Lower lobe of right lung (tissue), 2 donors: Measurements from ENCODE around the gene SMG7. TPM values are rescaled to one million over a fixed set of nuclear protein-coding genes. Genes with fewer than 3 reads are reported as not detected.

Experiments used
- ATAC-seq, 2 donors: fragments of 200-7000 bp; cut with Tn5 transposase; one replicate each; pipeline ENCODE4 v1.9.1; 2020 to 2022; ENCODE audit warnings: mild to moderate bottlenecking in 2 of 2, moderate library complexity in 2 of 2
- DNase-seq: peaks from one replicate; pipeline ENCODE4 v3.0.0-alpha.2; 2020
- H3K27ac ChIP-seq: fragments of 200-600 bp; one replicate; pipeline ENCODE4 v1.8.0; 2022
- H3K27me3 ChIP-seq: fragments of 200-600 bp; one replicate; pipeline ENCODE4 v1.8.0; 2022; ENCODE audit warnings: low read depth
- H3K36me3 ChIP-seq: fragments of 200-600 bp; one replicate; pipeline ENCODE4 v1.8.0; 2022; ENCODE audit warnings: mild to moderate bottlenecking
- H3K4me1 ChIP-seq: fragments of 200-600 bp; one replicate; pipeline ENCODE4 v1.8.0; 2022
- H3K4me3 ChIP-seq: fragments of 200-600 bp; one replicate; pipeline ENCODE4 v1.8.0; 2022; ENCODE audit warnings: mild to moderate bottlenecking
- H3K9me3 ChIP-seq: fragments of 200-600 bp; one replicate; pipeline ENCODE4 v1.8.0; 2022
- intact Hi-C: fragments of 100-400 bp; cut with DNase I; formaldehyde crosslinking; loops from one replicate; pipeline ENCODE4 v1.11.0; 2022
- total RNA-seq: library from RNA; stranded (reverse); fragmentation: NEBNext Ultra II Directional; extraction: Animal tissue kit (Norgen Biotek cat#: 25700); gene quantifications from one replicate; pipeline ENCODE4 v1.2.1, GENCODE V29; 2021
- TF ChIP-seq, protein P1 (sequence below): fragments of 200-600 bp; IDR thresholded peaks from one replicate; pipeline ENCODE4 v1.8.0; 2022; ENCODE audit warnings: antibody characterized with exemption, mild to moderate bottlenecking
- donor health status: DM: no; HTN: yes; CAD: no; lungs with severe emphysema.

Gene SMG7
- total RNA-seq, 1 donor from 2014 or later = 58.9 TPM

DNA sequence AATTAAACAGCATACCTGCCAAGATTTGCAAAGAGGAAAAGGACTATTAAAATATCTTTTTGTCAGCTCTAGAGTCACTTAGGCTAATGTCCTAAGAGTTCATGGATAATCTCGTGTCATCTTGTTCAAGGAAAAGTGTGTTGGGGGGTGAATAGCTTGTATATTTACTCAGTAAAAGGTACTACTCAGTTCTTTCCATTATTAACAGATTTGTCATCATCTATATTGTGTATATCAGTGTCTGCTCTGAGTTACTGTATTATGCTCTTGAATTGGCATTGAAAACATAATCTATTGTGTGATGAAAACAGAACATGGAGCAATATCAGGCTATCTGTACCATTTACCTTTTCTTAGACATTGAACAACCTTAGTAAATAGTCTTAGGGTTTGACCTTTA, 41.9 kb downstream of the SMG7 start:
- DNase-seq = no peak
- Histone ChIP-seq H3K27me3 (no peaks in the 10 kb centered on the region), H3K4me3 (no peak overlapping the region), H3K9me3 (no peaks in the 10 kb centered on the region), H3K27ac (no peak overlapping the region), H3K4me1 (peaks cover 10% of the 10 kb centered on the region), H3K36me3 (peaks cover 32% of the 10 kb centered on the region)
- intact Hi-C loops = no loop called here
- TF ChIP-seq, protein P1, sequence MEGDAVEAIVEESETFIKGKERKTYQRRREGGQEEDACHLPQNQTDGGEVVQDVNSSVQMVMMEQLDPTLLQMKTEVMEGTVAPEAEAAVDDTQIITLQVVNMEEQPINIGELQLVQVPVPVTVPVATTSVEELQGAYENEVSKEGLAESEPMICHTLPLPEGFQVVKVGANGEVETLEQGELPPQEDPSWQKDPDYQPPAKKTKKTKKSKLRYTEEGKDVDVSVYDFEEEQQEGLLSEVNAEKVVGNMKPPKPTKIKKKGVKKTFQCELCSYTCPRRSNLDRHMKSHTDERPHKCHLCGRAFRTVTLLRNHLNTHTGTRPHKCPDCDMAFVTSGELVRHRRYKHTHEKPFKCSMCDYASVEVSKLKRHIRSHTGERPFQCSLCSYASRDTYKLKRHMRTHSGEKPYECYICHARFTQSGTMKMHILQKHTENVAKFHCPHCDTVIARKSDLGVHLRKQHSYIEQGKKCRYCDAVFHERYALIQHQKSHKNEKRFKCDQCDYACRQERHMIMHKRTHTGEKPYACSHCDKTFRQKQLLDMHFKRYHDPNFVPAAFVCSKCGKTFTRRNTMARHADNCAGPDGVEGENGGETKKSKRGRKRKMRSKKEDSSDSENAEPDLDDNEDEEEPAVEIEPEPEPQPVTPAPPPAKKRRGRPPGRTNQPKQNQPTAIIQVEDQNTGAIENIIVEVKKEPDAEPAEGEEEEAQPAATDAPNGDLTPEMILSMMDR = no peak
- no peak for ATAC-seq

DNA sequence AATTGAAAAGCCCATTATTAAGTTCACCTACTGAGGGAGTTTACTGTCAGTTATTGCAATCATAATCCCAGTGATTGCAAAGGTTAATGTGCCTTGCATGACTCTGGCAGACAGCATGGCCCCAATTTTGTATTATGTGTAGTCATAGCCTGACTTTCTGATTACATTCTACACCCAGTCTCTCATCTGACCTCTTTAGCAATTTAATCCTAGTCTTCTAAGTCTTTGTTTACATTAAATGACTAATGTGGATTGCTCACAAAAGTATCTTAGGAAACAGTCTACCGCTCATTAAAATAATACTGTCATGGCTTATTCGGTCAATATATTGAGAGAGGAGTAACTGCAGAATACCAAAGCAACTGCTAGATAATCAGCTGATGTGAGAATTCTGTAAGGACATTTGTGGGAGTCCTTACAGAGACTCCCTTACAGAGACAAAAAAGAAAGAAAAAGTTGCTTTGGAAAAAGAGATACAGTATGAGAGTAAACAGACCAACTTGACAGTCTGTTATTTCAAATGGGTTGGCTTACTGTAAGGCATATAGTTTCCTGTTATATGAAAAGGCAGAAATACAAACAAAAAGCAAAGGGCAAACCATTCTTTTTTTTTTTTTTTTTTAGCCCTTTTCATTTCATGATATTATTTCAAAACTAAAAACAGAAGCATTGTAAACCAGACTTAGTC, 42.8 kb downstream of the SMG7 start:
- H3K27me3 ChIP-seq = no peaks in the 10 kb centered on the region
- no peak for DNase-seq

DNA sequence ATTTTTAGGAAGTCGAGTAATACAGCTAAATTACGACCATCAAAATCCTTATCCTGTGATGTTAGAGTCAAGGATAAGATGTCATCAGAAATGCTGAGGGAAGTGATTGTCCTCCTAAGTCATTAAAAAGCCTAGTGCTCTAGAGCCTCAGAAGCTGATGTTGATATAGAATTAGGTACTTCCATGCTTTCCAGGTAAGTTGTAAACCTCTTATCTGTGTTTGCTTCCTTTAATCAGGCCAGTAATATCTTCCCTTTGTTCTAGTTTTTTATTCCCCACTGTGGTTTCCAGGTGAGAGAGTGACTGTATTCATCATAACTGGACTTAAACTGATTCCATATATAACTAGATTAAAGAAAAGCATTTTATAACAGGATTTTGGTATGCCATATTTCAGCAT, 44.4 kb downstream of the SMG7 start:
- Histone ChIP-seq H3K36me3 (peaks cover 55% of the 10 kb centered on the region), H3K4me3 (no peak overlapping the region), H3K9me3 (no peaks in the 10 kb centered on the region), H3K4me1 (peaks cover 10% of the 10 kb centered on the region), H3K27ac (no peak overlapping the region), H3K27me3 (no peaks in the 10 kb centered on the region)
- DNase-seq = no peak
- TF ChIP-seq, protein P1 = no peak
- intact Hi-C loops = no loop called here
- ATAC-seq = no peak

More for the DNA sequence above, 42.8 kb downstream of the SMG7 start:
- peaks cover 41% of the 10 kb centered on the region for H3K36me3 ChIP-seq
- intact Hi-C loops = no loop called here
- TF ChIP-seq, protein P1 = no peak
- H3K9me3 ChIP-seq = no peaks in the 10 kb centered on the region
- peaks cover 10% of the 10 kb centered on the region for H3K4me1 ChIP-seq
- ATAC-seq = no peak
- no peak overlapping the region for H3K4me3 ChIP-seq
- H3K27ac ChIP-seq = no peak overlapping the region

DNA sequence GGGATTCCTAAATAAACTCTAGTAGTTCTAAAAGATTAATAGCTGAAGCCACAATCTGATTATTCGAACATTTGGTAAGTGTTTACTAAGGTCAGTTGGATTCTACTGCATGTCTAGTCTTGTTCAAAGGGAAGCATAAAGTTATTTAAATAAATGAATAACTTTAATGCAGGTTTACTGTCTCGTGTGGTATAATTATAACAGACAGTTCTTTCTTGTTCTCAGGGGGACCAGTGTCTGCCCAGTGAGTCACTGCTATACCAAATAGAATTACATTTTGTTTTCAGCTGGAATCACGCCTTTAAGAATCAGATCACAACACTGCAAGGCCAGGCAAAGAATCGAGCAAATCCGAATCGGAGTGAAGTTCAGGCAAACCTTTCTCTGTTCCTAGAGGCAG, 45.1 kb downstream of the SMG7 start:
- no peaks in the 10 kb centered on the region for H3K9me3 ChIP-seq
- peaks cover 60% of the 10 kb centered on the region for H3K36me3 ChIP-seq
- H3K4me3 ChIP-seq = no peak overlapping the region
- TF ChIP-seq, protein P1 = no peak
- H3K27ac ChIP-seq = no peak overlapping the region
- peaks cover 10% of the 10 kb centered on the region for H3K4me1 ChIP-seq
- intact Hi-C loops = no loop called here
- no peaks in the 10 kb centered on the region for H3K27me3 ChIP-seq
- ATAC-seq (no peak), DNase-seq (no peak)

DNA sequence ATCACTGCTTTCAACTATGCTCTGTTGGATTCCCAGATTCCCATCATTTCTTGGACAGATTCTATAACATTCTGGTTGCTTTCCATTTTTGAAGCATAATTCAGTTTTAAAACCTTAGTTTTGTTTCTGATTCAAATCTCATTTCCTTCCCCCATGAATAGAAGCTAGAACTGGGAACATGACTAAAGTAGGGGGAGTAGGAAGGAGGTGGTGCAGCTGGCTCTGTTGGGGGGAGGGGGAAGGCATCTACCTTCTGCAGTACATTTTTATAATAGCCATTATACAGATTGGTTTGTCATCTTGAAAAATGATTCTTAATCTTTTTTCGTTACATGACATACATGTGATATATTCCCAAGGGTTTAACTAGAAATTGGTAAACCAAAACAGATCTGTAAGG, 48.1 kb downstream of the SMG7 start:
- no peak for ATAC-seq

More for the DNA sequence above, 48.1 kb downstream of the SMG7 start:
- DNase-seq = no peak
- intact Hi-C loops = no loop called here
- Histone ChIP-seq H3K4me1 (peaks cover 1% of the 10 kb centered on the region), H3K9me3 (no peaks in the 10 kb centered on the region), H3K27me3 (no peaks in the 10 kb centered on the region), H3K4me3 (no peak overlapping the region), H3K36me3 (peaks cover 71% of the 10 kb centered on the region), H3K27ac (no peak overlapping the region)
- TF ChIP-seq, protein P1 = no peak
